ENCODE data around the gene KBTBD8. TPM values are rescaled to one million over a fixed set of nuclear protein-coding genes. Genes with fewer than 3 reads are reported as not detected.

Gene KBTBD8
- total and polyA plus RNA-seq, 9 of the 15 experiments (the other 6 are each of a cell fraction or from before 2014, with no cell fraction given), result 2.7 to 9.1 (median 5.6) TPM

- no peaks in the 10 kb centered on the region for H3K4me1 ChIP-seq (replicated peaks in 1 of 2; ENCODE audit: control insufficient read depth in 2 of 2, insufficient read depth in 2 of 2, low read length in 2 of 2)
- in situ Hi-C loops (cut with MboI), result no loop called here
- POLR2A ChIA-PET, result no interaction called here
- intact Hi-C loops (cut with micrococcal nuclease), result no loop called here
- H3K9me1 ChIP-seq (ENCODE audit: control insufficient read depth, insufficient read depth, low read length), result no peaks in the 10 kb centered on the region
- DNase-seq (ENCODE audit: extremely low read depth in 1 of 4, low spot score in 3 of 4) (no peak), ATAC-seq (no peak), FAIRE-seq (no peak)
- CTCF ChIA-PET (ENCODE audit: low intra/inter-chr PET ratio), result no interaction called here
- no peak overlapping the region for H2AFZ ChIP-seq (ENCODE audit: low read depth, low read length)
- H4K20me1 ChIP-seq (replicated peaks; ENCODE audit: control insufficient read depth, insufficient read depth, low read length), result no peaks in the 10 kb centered on the region
- no peaks in the 10 kb centered on the region for H3K27me3 ChIP-seq (ENCODE audit: control insufficient read depth in 2 of 2, insufficient read depth in 2 of 2, low read length in 2 of 2)
- no peak overlapping the region for H3K4me2 ChIP-seq (ENCODE audit: insufficient read depth, low read length)
- H3K9me3 ChIP-seq (replicated peaks; ENCODE audit: control insufficient read depth, insufficient read depth, low read depth, low read length), result no peaks in the 10 kb centered on the region
- H3K36me3 ChIP-seq (ENCODE audit: control insufficient read depth, insufficient read depth, low read length), result no peaks in the 10 kb centered on the region
- H3K79me2 ChIP-seq (ENCODE audit: control insufficient read depth, insufficient read depth, low read length), result no peaks in the 10 kb centered on the region
- TF ChIP-seq ZNF699 (CRISPR knock-in tag; IDR thresholded peaks at IDR 0.05; ENCODE audit: insufficient replicate concordance) (no peak), ESRRA (IDR thresholded peaks at IDR 0.05; ENCODE audit: borderline replicate concordance, low read depth) (no peak), EP400 (IDR thresholded peaks at IDR 0.05) (no peak), CBX8 (IDR thresholded peaks at IDR 0.05; ENCODE audit: borderline replicate concordance, extremely low read depth, low read depth, low read length, poor library complexity, severe bottlenecking) (no peak), DIDO1 (tag; IDR thresholded peaks at IDR 0.05; ENCODE audit: low read depth) (no peak), ZBTB7A (IDR thresholded peaks at IDR 0.05; ENCODE audit: borderline replicate concordance, control insufficient read depth, low read depth, low read length) (no peak), ZNF212 (CRISPR knock-in tag; IDR thresholded peaks at IDR 0.05) (no peak), RNF2 (IDR thresholded peaks at IDR 0.05) (no peak), ZNF79 (CRISPR knock-in tag; IDR thresholded peaks at IDR 0.05; ENCODE audit: low read depth) (no peak), ETV1 (tag; conservative IDR thresholded peaks at IDR 0.05; ENCODE audit: low read depth) (no peak), GTF3C2 (IDR thresholded peaks at IDR 0.05; ENCODE audit: borderline replicate concordance, extremely low read depth, insufficient read length) (no peak), HDAC3 (IDR thresholded peaks at IDR 0.05; ENCODE audit: borderline replicate concordance, partially characterized antibody) (no peak), SAFB (IDR thresholded peaks at IDR 0.05; ENCODE audit: borderline replicate concordance, low read depth, low read length) (no peak), CREB3 (tag; conservative IDR thresholded peaks at IDR 0.05; ENCODE audit: low read depth) (no peak), MYC (IDR thresholded peaks at IDR 0.05; ENCODE audit: low read depth, low read length) (no peak), MYC (CRISPR knock-in tag; IDR thresholded peaks at IDR 0.05; ENCODE audit: borderline replicate concordance, low read depth) (no peak), MAFG (tag; conservative IDR thresholded peaks at IDR 0.05) (no peak), ZNF76 (CRISPR knock-in tag; IDR thresholded peaks at IDR 0.05; ENCODE audit: borderline replicate concordance) (no peak), ZNF511 (CRISPR knock-in tag; IDR thresholded peaks at IDR 0.05) (no peak), NFRKB (IDR thresholded peaks at IDR 0.05; ENCODE audit: low read depth) (no peak)
- H3K9ac ChIP-seq (ENCODE audit: insufficient read depth in 1 of 2, low read depth in 2 of 2, low read length in 2 of 2), result no peak overlapping the region
- BruUV-seq (replicated peaks), result no TSS peak
- no peak overlapping the region for H3K27ac ChIP-seq (ENCODE audit: extremely low read depth, low read depth, low read length)
- WGBS (ENCODE audit: insufficient coverage, low coverage, missing lambda C conversion rate), result 0% methylated on average over 3 of the region's 3 CpGs
- H3K4me3 ChIP-seq, result no peak overlapping the region
These were observed 35.4 kb upstream of the KBTBD8 start for GRCh38 chr3:66962664-66963063.
